Endothelial cell of umbilical vein (primary cell): ENCODE data around the gene CFLAR. TPM values are rescaled to one million over a fixed set of nuclear protein-coding genes. Genes with fewer than 3 reads are reported as not detected.

Experiments used
- BruUV-seq: library from RNA; stranded (reverse); fragments of 400-500 nt; replicated peaks from 2 replicates; lab custom pipeline; 2021; lab: Mats Ljungman, UMichigan
- CTCF ChIA-PET: fragments of 300-600, 350-600 bp; sonication (Branson Sonifier 250); formaldehyde crosslinking; loops from one replicate; lab custom pipeline; 2021; ENCODE audit warnings: antibody characterized with exemption, inconsistent platforms; lab: Charles Lee
- POLR2A ChIA-PET: fragments of 300-600, 350-600 bp; sonication (Branson Sonifier 250); formaldehyde crosslinking; loops from one replicate; lab custom pipeline; 2021; ENCODE audit warnings: antibody characterized with exemption, inconsistent platforms; lab: Charles Lee
- DNase-seq: peaks from one replicate; pipeline ENCODE4 v3.0.0-alpha.2; 2011; ENCODE audit warnings: low read depth, low spot score
- FAIRE-seq: peaks from 2 replicates; lab custom pipeline; 2011; peaks lifted over from hg19 to GRCh38; lab: Jason Lieb, UNC
- H2AFZ ChIP-seq: 2 replicates; pipeline ENCODE4 v1.6.0; 2012; ENCODE audit warnings: low read depth, low read length, control low read depth, inconsistent platforms
- H3K27ac ChIP-seq: 2 replicates; pipeline ENCODE4 v1.5.1; 2011; ENCODE audit warnings: low read depth, mild to moderate bottlenecking, control low read depth, low read length, moderate library complexity; ENCODE audit not compliant: insufficient read depth
- H3K27me3 ChIP-seq, 2 experiments: 2 replicates each; pipeline versions ENCODE4 v1.6.0 to v1.6.1; 2011; ENCODE audit warnings: low read length in 2 of 2, mixed read lengths in 1 of 2; ENCODE audit not compliant: control insufficient read depth in 2 of 2, insufficient read depth in 2 of 2
- H3K36me3 ChIP-seq, 2 experiments: 2 replicates in 1 of 2; 3 replicates in 1 of 2; pipeline ENCODE4 v1.5.1; 2011; ENCODE audit warnings: low read length in 2 of 2, mild to moderate bottlenecking in 1 of 2, moderate library complexity in 1 of 2; ENCODE audit not compliant: control insufficient read depth in 2 of 2, insufficient read depth in 2 of 2; ENCODE audit errors: extremely low read depth in 1 of 2
- H3K4me1 ChIP-seq: 3 replicates; pipeline ENCODE4 v1.5.1; 2011; ENCODE audit warnings: mild to moderate bottlenecking, low read length; ENCODE audit not compliant: control insufficient read depth, insufficient read depth; ENCODE audit errors: extremely low read depth
- H3K4me2 ChIP-seq: 2 replicates; pipeline ENCODE4 v1.6.1; 2011; ENCODE audit warnings: low read length, control low read depth, mixed read lengths; ENCODE audit not compliant: insufficient read depth
- H3K4me3 ChIP-seq, 3 experiments: fragments of 200-600 bp in 1 of 3; sonication (generic), shearing (Covaris generic) in 1 of 3; replicated peaks in 1 of 3; 2 replicates each; pipeline ENCODE4 v1.5.1; 2011 to 2016; ENCODE audit warnings: control low read depth in 3 of 3, low read length in 3 of 3, mild to moderate bottlenecking in 2 of 3, inconsistent platforms in 1 of 3, low read depth in 1 of 3, moderate library complexity in 1 of 3; ENCODE audit not compliant: insufficient read depth in 1 of 3
- H3K79me2 ChIP-seq: 2 replicates; pipeline ENCODE4 v1.6.0; 2012; ENCODE audit warnings: low read length, inconsistent platforms; ENCODE audit not compliant: control insufficient read depth, insufficient read depth
- H3K9ac ChIP-seq: replicated peaks from 2 replicates; pipeline ENCODE3; 2011; ENCODE audit warnings: low read length, control low read depth; ENCODE audit not compliant: insufficient read depth; ENCODE audit errors: extremely low read depth
- H3K9me1 ChIP-seq: replicated peaks from 3 replicates; pipeline ENCODE4 v1.6.0; 2011; ENCODE audit warnings: mild to moderate bottlenecking, low read length; ENCODE audit not compliant: control insufficient read depth, insufficient read depth; ENCODE audit errors: extremely low read depth
- H3K9me3 ChIP-seq: replicated peaks from 2 replicates; pipeline ENCODE4 v1.5.1; 2012; ENCODE audit warnings: low read length, inconsistent platforms; ENCODE audit not compliant: control insufficient read depth, insufficient read depth
- H4K20me1 ChIP-seq: replicated peaks from 2 replicates; pipeline ENCODE3; 2011; ENCODE audit warnings: mild to moderate bottlenecking, low read length; ENCODE audit not compliant: control insufficient read depth, insufficient read depth; ENCODE audit errors: extremely low read depth
- CTCF ChIP-seq, 2 donors: IDR thresholded peaks; 1 replicate in 1 of 2; 2 replicates in 1 of 2; pipeline ENCODE4 v1.5.1; 2011; ENCODE audit warnings: low read length in 2 of 2, mild to moderate bottlenecking in 2 of 2, moderate library complexity in 2 of 2, control low read depth in 1 of 2, inconsistent platforms in 1 of 2, low read depth in 1 of 2; ENCODE audit not compliant: insufficient read depth in 1 of 2; ENCODE audit errors: extremely low read depth in 1 of 2
- EZH2 ChIP-seq: IDR thresholded peaks from 2 replicates; pipeline ENCODE4 v1.6.1; 2012; ENCODE audit warnings: borderline replicate concordance, low read depth, mild to moderate bottlenecking, moderate library complexity, low read length, inconsistent platforms; ENCODE audit not compliant: severe bottlenecking
- FOS ChIP-seq: IDR thresholded peaks from 2 replicates; pipeline ENCODE4 v1.6.1; 2011; ENCODE audit warnings: mild to moderate bottlenecking, low read length, moderate library complexity, borderline replicate concordance; ENCODE audit not compliant: insufficient read depth
- GATA2 ChIP-seq: IDR thresholded peaks from 2 replicates; pipeline ENCODE4 v1.7.0; 2011; ENCODE audit warnings: low read depth, mild to moderate bottlenecking, moderate library complexity, mixed read lengths, low read length; ENCODE audit not compliant: insufficient read length, insufficient read depth
- JUN ChIP-seq: IDR thresholded peaks from 2 replicates; pipeline ENCODE4 v1.6.1; 2011; ENCODE audit warnings: borderline replicate concordance, low read depth; ENCODE audit not compliant: insufficient read length, insufficient read depth
- MAX ChIP-seq: IDR thresholded peaks from 2 replicates; pipeline ENCODE4 v1.6.1; 2011; ENCODE audit not compliant: insufficient read depth, insufficient read length
- MYC ChIP-seq: IDR thresholded peaks from one replicate; pipeline ENCODE4 v1.6.1; 2011; ENCODE audit warnings: mild to moderate bottlenecking, low read depth, low read length
- POLR2A ChIP-seq: IDR thresholded peaks from 2 replicates; pipeline ENCODE4 v1.6.1; 2012; ENCODE audit warnings: low read depth, mild to moderate bottlenecking, control low read depth, low read length
- POLR2AphosphoS5 ChIP-seq: IDR thresholded peaks from 2 replicates; pipeline ENCODE4 v1.6.1; 2012; ENCODE audit warnings: low read depth, mild to moderate bottlenecking, control low read depth, low read length, moderate library complexity; ENCODE audit not compliant: insufficient read depth
- dilution Hi-C: fragments of 300-500 bp; cut with MboI; formaldehyde crosslinking; loops from one replicate; pipeline ENCODE4 v1.15.0; 2019; ENCODE audit warnings: low sequenced_read_pairs; ENCODE audit not compliant: extremely low pct_ligation_motif_present
- intact Hi-C: fragments of 100-400 bp; cut with micrococcal nuclease; formaldehyde crosslinking; loops from one replicate; pipeline ENCODE4 v1.10.0; 2022
- polyA plus RNA-seq, 4 experiments: library from polyadenylated mRNA; depleted of rRNA in 3 of 4; stranded (reverse) in 3 of 4; unstranded in 1 of 4; fragments of >200 nt; gene quantifications; 2 replicates each; pipeline versions ENCODE4 v1.2.1 to v1.2.3, GENCODE V29; 2011 to 2012; ENCODE audit warnings: missing spikeins in 1 of 4
- total RNA-seq: library from RNA; stranded (reverse); gene quantifications from 2 replicates; pipeline ENCODE4 v1.2.3, GENCODE V29; 2021

The CFLAR gene
- total and polyA plus RNA-seq, 2 donors (not counting 3 experiments of a cell fraction or from before 2014, with no cell fraction given) = 104 to 260 TPM

- Histone ChIP-seq H3K27me3 (no peaks in the 10 kb centered on the region), H2AFZ (no peak overlapping the region), H3K27ac (no peak overlapping the region), H3K9ac (no peak overlapping the region), H3K9me1 (no peaks in the 10 kb centered on the region), H3K79me2 (peaks cover 2% of the 10 kb centered on the region), H3K36me3 (peaks cover 20% of the 10 kb centered on the region in 2 experiments), H3K4me1 (peaks cover 6% of the 10 kb centered on the region), H3K9me3 (no peaks in the 10 kb centered on the region), H4K20me1 (no peaks in the 10 kb centered on the region), H3K4me3 (no peak overlapping the region), H3K4me2 (no peak overlapping the region)
- DNase-seq = no peak
- ChIA-PET CTCF (no interaction called here), POLR2A (no interaction called here)
- FAIRE-seq = no peak
- no TSS peak for BruUV-seq
- intact Hi-C loops = loop anchor here (2.0 kb wide), 1 partner anchor 15 kb away; no protein-coding TSS in a partner anchor
- TF ChIP-seq JUN = no peak
- no peak for TF ChIP-seq POLR2AphosphoS5
- TF ChIP-seq MAX = no peak
- TF ChIP-seq EZH2 = no peak
- TF ChIP-seq FOS = no peak
- no peak for TF ChIP-seq POLR2A
- TF ChIP-seq CTCF (IDR thresholded peaks at IDR 0.05; ENCODE audit: extremely low read depth in 1 of 2, insufficient read depth in 1 of 2, low read depth in 1 of 2, low read length in 2 of 2) = no peak
- TF ChIP-seq MYC = no peak
- TF ChIP-seq GATA2 = no peak
- dilution Hi-C loops = loop anchor here (25.0 kb wide), 1 partner anchor 285 kb away; no protein-coding TSS in a partner anchor
Measured at GRCh38 chr2:201197781-201198180, 81.8 kb downstream of the CFLAR start.
